K562 (cell line): ENCODE data around the gene C6orf62. TPM values are rescaled to one million over a fixed set of nuclear protein-coding genes. Genes with fewer than 3 reads are reported as not detected.
A peak's percentile ranks its signal among the peaks of the same experiment; 100 is the strongest.
"Not testable (repeated sequence)": the region's sequence is repeated elsewhere in the genome, so short reads cannot be mapped to it uniquely, and the experiment has no call there.

Source experiments
- ATAC-seq: fragments of 200-7000 bp; cut with Tn5 transposase; 3 replicates; pipeline ENCODE4 v1.9.1; 2020; ENCODE audit warnings: moderate library complexity
- BruUV-seq: library from RNA; stranded (reverse); fragments of 400-500 nt; replicated peaks from 2 replicates; lab custom pipeline; 2021; lab: Mats Ljungman, UMichigan
- CTCF ChIA-PET: fragments of 300-600 bp; formaldehyde crosslinking; extraction: SDS; loops from one replicate; lab custom pipeline; 2021; ENCODE audit warnings: low intra/inter-chr PET ratio; lab: Yijun Ruan, JAX
- POLR2A ChIA-PET: fragments of 300-600, 350-650 bp; sonication (Branson Sonifier 250); formaldehyde crosslinking; extraction: SDS; loops from one replicate; lab custom pipeline; 2021; ENCODE audit warnings: antibody characterized with exemption, inconsistent platforms; lab: Yijun Ruan, JAX
- DNase-seq, 4 experiments: peaks; one replicate each; pipeline versions ENCODE4 v3.0.0 to v3.0.0-alpha.2; 2011 to 2018; ENCODE audit warnings: low spot score in 3 of 4, mixed read lengths in 3 of 4; ENCODE audit errors: extremely low read depth in 1 of 4
- FAIRE-seq: peaks from 2 replicates; lab custom pipeline; 2011; peaks lifted over from hg19 to GRCh38; lab: Jason Lieb, UNC
- H2AFZ ChIP-seq: 2 replicates; pipeline ENCODE4 v1.6.0; 2011; ENCODE audit warnings: low read depth, low read length, control low read depth, inconsistent platforms
- H3K27ac ChIP-seq: fragments of 200-600 bp; 3 replicates; pipeline ENCODE4 v1.8.0; 2011; ENCODE audit warnings: low read depth, mild to moderate bottlenecking, control low read depth, inconsistent platforms, low read length, moderate library complexity, mixed read lengths; ENCODE audit errors: extremely low read depth
- H3K27me3 ChIP-seq, 2 experiments: fragments of 300-600 bp in 1 of 2; 2 replicates in 1 of 2; 3 replicates in 1 of 2; pipeline versions ENCODE4 v1.6.0 to v1.8.0; 2011; ENCODE audit warnings: inconsistent platforms in 2 of 2, low read length in 2 of 2, mild to moderate bottlenecking in 1 of 2, mixed read lengths in 1 of 2, moderate library complexity in 1 of 2; ENCODE audit not compliant: control insufficient read depth in 2 of 2, insufficient read depth in 2 of 2
- H3K36me3 ChIP-seq: fragments of 300-600 bp; 3 replicates; pipeline ENCODE4 v1.8.0; 2011; ENCODE audit warnings: mild to moderate bottlenecking, low read length, inconsistent platforms; ENCODE audit not compliant: control insufficient read depth, insufficient read depth
- H3K4me1 ChIP-seq, 2 experiments: fragments of 200-600 bp in 1 of 2; replicated peaks in 1 of 2; 2 replicates in 1 of 2; 3 replicates in 1 of 2; pipeline versions ENCODE4 v1.5.1 to v1.8.0; 2011; ENCODE audit warnings: inconsistent platforms in 2 of 2, low read length in 2 of 2, mild to moderate bottlenecking in 1 of 2, mixed read lengths in 1 of 2, moderate library complexity in 1 of 2; ENCODE audit not compliant: control insufficient read depth in 2 of 2, insufficient read depth in 2 of 2
- H3K4me2 ChIP-seq: 2 replicates; pipeline ENCODE4 v1.6.1; 2011; ENCODE audit warnings: low read length, control low read depth, inconsistent platforms, mixed read lengths; ENCODE audit not compliant: insufficient read depth
- H3K4me3 ChIP-seq: fragments of 200-600 bp; sonication (generic), shearing (Covaris generic); 2 replicates; pipeline ENCODE4 v1.5.1; 2016; ENCODE audit warnings: control low read depth, inconsistent platforms
- H3K79me2 ChIP-seq: fragments of 200-600 bp; 3 replicates; pipeline ENCODE4 v1.8.0; 2011; ENCODE audit warnings: low read length, inconsistent platforms; ENCODE audit not compliant: control insufficient read depth, insufficient read depth
- H3K9ac ChIP-seq, 2 experiments: 2 replicates each; pipeline versions ENCODE4 v1.6.0 to v1.6.1; 2011; ENCODE audit warnings: low read depth in 2 of 2, low read length in 2 of 2, control low read depth in 1 of 2, inconsistent platforms in 1 of 2, mild to moderate bottlenecking in 1 of 2, mixed read lengths in 1 of 2; ENCODE audit not compliant: insufficient read depth in 1 of 2
- H3K9me1 ChIP-seq: one replicate; pipeline ENCODE4 v1.6.0; 2011; ENCODE audit warnings: inconsistent platforms, mild to moderate bottlenecking, low read length, moderate library complexity; ENCODE audit not compliant: control insufficient read depth, insufficient read depth
- H3K9me3 ChIP-seq: replicated peaks from 2 replicates; pipeline ENCODE4 v1.5.1; 2011; ENCODE audit warnings: low read depth, low read length, inconsistent platforms; ENCODE audit not compliant: control insufficient read depth, insufficient read depth
- H4K20me1 ChIP-seq: replicated peaks from 2 replicates; pipeline ENCODE4 v1.6.1; 2011; ENCODE audit warnings: low read length, inconsistent platforms, mixed read lengths; ENCODE audit not compliant: control insufficient read depth, insufficient read depth
- CBX1 ChIP-seq: sonication (generic); IDR thresholded peaks from 2 replicates; pipeline ENCODE4 v1.6.1; 2016; ENCODE audit warnings: antibody characterized with exemption, low read depth, mild to moderate bottlenecking
- CBX3 ChIP-seq, 2 experiments: IDR thresholded peaks; 1 replicate in 1 of 2; 2 replicates in 1 of 2; pipeline ENCODE4 v1.6.1; 2012; ENCODE audit warnings: inconsistent platforms in 2 of 2, low read length in 2 of 2, borderline replicate concordance in 1 of 2, control low read depth in 1 of 2
- CBX5 ChIP-seq: IDR thresholded peaks from 2 replicates; pipeline ENCODE4 v1.6.1; 2014; ENCODE audit warnings: low read depth, borderline replicate concordance
- HNRNPUL1 ChIP-seq: fragments of 200-400 bp; formaldehyde crosslinking; IDR thresholded peaks from 2 replicates; pipeline ENCODE4 v1.6.1; 2017; ENCODE audit warnings: low read length
- KAT8 ChIP-seq: fragments of 450-650 bp; IDR thresholded peaks from 2 replicates; pipeline ENCODE4 v1.6.1; 2016; ENCODE audit warnings: low read depth, mild to moderate bottlenecking
- SMARCA4 ChIP-seq: fragments of 450-650 bp; IDR thresholded peaks from 2 replicates; pipeline ENCODE4 v1.6.1; 2016
- SOX6 ChIP-seq: fragments of 450-650 bp; IDR thresholded peaks from 2 replicates; pipeline ENCODE4 v1.6.1; 2014; ENCODE audit warnings: mild to moderate bottlenecking
- TRIM28 ChIP-seq: fragments of 450-650 bp; IDR thresholded peaks from 2 replicates; pipeline ENCODE4 v1.6.1; 2017
- ZBTB7A ChIP-seq: IDR thresholded peaks from 2 replicates; pipeline ENCODE4 v1.6.1; 2011; ENCODE audit warnings: low read depth, mild to moderate bottlenecking, low read length, moderate library complexity, borderline replicate concordance; ENCODE audit not compliant: control insufficient read depth
- ZFP36 ChIP-seq: fragments of 150-350 bp; IDR thresholded peaks from 2 replicates; pipeline ENCODE4 v1.6.1; 2018; ENCODE audit warnings: low read length, low read depth; ENCODE audit not compliant: partially characterized antibody
- ZFX ChIP-seq: sonication (generic); formaldehyde crosslinking; IDR thresholded peaks from 2 replicates; pipeline ENCODE4 v1.8.0; 2022; ENCODE audit warnings: mild to moderate bottlenecking, missing genetic modification reagents, moderate library complexity
- WGBS: fragments of 100-300 bp; shearing (Covaris generic); methylation state at CpG from one replicate; pipeline ENCODE4 v1.1.6; 2016; ENCODE audit warnings: low coverage, mixed read lengths; ENCODE audit not compliant: insufficient coverage; ENCODE audit errors: missing lambda C conversion rate; 5-methylcytosine and 5-hydroxymethylcytosine counted together
- in situ Hi-C: fragments of 300-500 bp; cut with MboI; formaldehyde crosslinking; loops from 4 replicates; pipeline ENCODE4 v1.15.0; 2018; ENCODE audit warnings: inconsistent platforms, mixed read lengths
- intact Hi-C: fragments of 100-400 bp; cut with micrococcal nuclease; formaldehyde crosslinking; loops from 2 replicates; pipeline ENCODE4 v1.14.2; 2022
- polyA plus RNA-seq, 8 experiments: library from polyadenylated mRNA; depleted of rRNA in 4 of 8; stranded (reverse) in 5 of 8; unstranded in 3 of 8; fragments of >200 nt; fragmentation: Nextera tagmentation in 2 of 8; fragmentation: Illumina TruSeq in 1 of 8; extraction: Ambion mirVana in 2 of 8; extraction: Trizol in 1 of 8; gene quantifications; 2 replicates each; pipeline versions ENCODE4 v1.2.1 to v1.2.3, GENCODE V29; 2011 to 2014; ENCODE audit warnings: inconsistent platforms in 1 of 8, missing spikeins in 1 of 8
- total RNA-seq, 7 experiments: library from RNA; depleted of rRNA in 6 of 7; stranded (reverse); fragments of >200 nt in 6 of 7; fragmentation: Illumina TruSeq in 2 of 7; extraction: Trizol in 2 of 7; gene quantifications; 2 replicates each; pipeline versions ENCODE4 v1.2.1 to v1.2.3, GENCODE V29; 2011 to 2021; ENCODE audit warnings: low replicate concordance in 1 of 7
- TF ChIP-seq, protein P1 (sequence below): fragments of 450-650 bp; IDR thresholded peaks from 2 replicates; pipeline ENCODE4 v1.6.1; 2016; ENCODE audit warnings: borderline replicate concordance
- TF ChIP-seq, protein P2 (sequence below): fragments of 150-350 bp; IDR thresholded peaks from 2 replicates; pipeline ENCODE4 v1.6.1; 2014; ENCODE audit warnings: low read depth, mild to moderate bottlenecking, low read length, borderline replicate concordance
- TF ChIP-seq, protein P3 (sequence below): fragments of 450-650 bp; IDR thresholded peaks from 2 replicates; pipeline ENCODE4 v1.6.1; 2018; ENCODE audit warnings: mild to moderate bottlenecking, low read depth; ENCODE audit not compliant: partially characterized antibody

Gene C6orf62
- total and polyA plus RNA-seq, 9 of the 15 experiments (the other 6 are each of a cell fraction or from before 2014, with no cell fraction given): 48.5 to 579 (median 111) TPM

DNA sequence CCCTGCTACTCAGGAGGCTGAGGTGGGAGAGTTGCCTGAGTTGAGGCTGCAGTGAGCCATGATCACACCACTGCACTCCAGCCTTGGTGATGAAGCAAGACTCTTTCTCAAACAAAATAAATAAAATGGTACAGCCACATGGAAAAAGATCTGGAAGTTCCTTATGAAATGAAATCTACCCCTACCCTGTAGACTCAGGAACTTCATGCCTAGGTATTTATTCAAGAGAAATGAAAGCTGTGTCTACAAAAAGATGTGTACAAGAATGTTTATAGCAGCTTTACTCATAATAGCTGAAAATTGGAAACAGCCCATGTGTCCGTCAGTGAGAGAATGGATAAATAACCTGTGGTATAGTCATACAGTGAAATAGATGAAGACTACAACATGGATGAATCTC is 15.2 kb upstream of the C6orf62 start (continued):
- TF ChIP-seq, protein P1, sequence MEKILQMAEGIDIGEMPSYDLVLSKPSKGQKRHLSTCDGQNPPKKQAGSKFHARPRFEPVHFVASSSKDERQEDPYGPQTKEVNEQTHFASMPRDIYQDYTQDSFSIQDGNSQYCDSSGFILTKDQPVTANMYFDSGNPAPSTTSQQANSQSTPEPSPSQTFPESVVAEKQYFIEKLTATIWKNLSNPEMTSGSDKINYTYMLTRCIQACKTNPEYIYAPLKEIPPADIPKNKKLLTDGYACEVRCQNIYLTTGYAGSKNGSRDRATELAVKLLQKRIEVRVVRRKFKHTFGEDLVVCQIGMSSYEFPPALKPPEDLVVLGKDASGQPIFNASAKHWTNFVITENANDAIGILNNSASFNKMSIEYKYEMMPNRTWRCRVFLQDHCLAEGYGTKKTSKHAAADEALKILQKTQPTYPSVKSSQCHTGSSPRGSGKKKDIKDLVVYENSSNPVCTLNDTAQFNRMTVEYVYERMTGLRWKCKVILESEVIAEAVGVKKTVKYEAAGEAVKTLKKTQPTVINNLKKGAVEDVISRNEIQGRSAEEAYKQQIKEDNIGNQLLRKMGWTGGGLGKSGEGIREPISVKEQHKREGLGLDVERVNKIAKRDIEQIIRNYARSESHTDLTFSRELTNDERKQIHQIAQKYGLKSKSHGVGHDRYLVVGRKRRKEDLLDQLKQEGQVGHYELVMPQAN: no peak
- TF ChIP-seq SOX6 (no peak), KAT8 (no peak), SMARCA4 (no peak), ZFX (CRISPR knock-in tag) (no peak), HNRNPUL1 (no peak)

DNA sequence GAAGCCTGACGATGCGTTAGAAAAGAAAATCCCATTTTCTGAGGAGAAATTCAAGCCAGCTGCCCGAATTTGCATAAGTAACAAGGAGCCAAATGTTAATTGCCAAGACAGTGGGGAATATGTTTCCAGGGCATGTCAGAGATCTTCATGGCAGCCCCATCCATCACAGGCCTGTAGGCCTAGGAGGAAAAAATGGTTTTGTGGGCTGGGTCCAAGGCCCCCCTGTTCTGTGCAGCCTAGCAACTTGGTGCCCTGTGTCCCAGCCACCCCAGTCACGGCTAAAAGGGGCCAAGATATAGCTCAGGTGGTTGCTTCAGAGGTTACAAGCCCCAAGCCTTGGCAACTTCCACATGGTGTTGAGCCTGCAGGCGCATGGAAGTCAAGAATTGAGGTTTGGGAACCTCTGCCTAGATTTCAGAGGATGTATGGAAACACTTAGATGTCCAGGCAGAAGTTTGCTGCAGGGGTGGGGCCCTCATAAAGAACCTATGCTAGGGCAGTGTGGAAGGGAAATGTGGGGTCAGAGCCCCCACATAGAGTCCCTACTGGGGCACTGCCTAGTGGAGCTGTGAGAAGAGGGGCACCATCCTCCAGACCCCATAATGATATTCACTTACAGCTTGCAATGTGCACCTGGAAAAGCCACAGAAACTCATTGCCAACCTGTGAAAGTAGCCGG is 12.6 kb upstream of the C6orf62 start:
- H3K4me2 ChIP-seq, H4K20me1 ChIP-seq, in situ Hi-C loops, H2AFZ ChIP-seq, H3K36me3 ChIP-seq, H3K79me2 ChIP-seq, intact Hi-C loops, H3K4me3 ChIP-seq, H3K9me1 ChIP-seq, H3K9ac ChIP-seq, H3K4me1 ChIP-seq, FAIRE-seq, CTCF ChIA-PET, BruUV-seq, DNase-seq, H3K27ac ChIP-seq, H3K27me3 ChIP-seq, ATAC-seq: not testable (repeated sequence)
- H3K9me3 ChIP-seq: peaks cover 16% of the 10 kb centered on the region
- 35% methylated on average over 6 of the region's 6 CpGs for WGBS
- TF ChIP-seq, protein P2, sequence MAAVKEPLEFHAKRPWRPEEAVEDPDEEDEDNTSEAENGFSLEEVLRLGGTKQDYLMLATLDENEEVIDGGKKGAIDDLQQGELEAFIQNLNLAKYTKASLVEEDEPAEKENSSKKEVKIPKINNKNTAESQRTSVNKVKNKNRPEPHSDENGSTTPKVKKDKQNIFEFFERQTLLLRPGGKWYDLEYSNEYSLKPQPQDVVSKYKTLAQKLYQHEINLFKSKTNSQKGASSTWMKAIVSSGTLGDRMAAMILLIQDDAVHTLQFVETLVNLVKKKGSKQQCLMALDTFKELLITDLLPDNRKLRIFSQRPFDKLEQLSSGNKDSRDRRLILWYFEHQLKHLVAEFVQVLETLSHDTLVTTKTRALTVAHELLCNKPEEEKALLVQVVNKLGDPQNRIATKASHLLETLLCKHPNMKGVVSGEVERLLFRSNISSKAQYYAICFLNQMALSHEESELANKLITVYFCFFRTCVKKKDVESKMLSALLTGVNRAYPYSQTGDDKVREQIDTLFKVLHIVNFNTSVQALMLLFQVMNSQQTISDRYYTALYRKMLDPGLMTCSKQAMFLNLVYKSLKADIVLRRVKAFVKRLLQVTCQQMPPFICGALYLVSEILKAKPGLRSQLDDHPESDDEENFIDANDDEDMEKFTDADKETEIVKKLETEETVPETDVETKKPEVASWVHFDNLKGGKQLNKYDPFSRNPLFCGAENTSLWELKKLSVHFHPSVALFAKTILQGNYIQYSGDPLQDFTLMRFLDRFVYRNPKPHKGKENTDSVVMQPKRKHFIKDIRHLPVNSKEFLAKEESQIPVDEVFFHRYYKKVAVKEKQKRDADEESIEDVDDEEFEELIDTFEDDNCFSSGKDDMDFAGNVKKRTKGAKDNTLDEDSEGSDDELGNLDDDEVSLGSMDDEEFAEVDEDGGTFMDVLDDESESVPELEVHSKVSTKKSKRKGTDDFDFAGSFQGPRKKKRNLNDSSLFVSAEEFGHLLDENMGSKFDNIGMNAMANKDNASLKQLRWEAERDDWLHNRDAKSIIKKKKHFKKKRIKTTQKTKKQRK: 0 out of 2 replicates have a peak, but pooled peaks have one; percentile 46
- TF ChIP-seq, protein P3, sequence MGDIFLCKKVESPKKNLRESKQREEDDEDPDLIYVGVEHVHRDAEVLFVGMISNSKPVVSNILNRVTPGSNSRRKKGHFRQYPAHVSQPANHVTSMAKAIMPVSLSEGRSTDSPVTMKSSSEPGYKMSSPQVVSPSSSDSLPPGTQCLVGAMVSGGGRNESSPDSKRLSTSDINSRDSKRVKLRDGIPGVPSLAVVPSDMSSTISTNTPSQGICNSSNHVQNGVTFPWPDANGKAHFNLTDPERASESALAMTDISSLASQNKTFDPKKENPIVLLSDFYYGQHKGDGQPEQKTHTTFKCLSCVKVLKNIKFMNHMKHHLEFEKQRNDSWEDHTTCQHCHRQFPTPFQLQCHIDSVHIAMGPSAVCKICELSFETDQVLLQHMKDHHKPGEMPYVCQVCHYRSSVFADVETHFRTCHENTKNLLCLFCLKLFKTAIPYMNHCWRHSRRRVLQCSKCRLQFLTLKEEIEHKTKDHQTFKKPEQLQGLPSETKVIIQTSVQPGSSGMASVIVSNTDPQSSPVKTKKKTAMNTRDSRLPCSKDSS: peak; percentile 81
- TF ChIP-seq TRIM28 (peak; percentile 90), ZBTB7A (0 out of 2 replicates have a peak, but pooled peaks have one; percentile 33), CBX1 (peak; percentile 38), ZFP36 (peak; percentile 87), CBX3 (IDR thresholded peaks at IDR 0.05; ENCODE audit: borderline replicate concordance in 1 of 2, low read length in 2 of 2) (peak in 1 of 2 experiments; percentile 67; a peak in 2 of 3 replicates), CBX5 (peak; percentile 91)
- POLR2A ChIA-PET: interaction anchor here (1.4 kb wide), 1 partner anchor 10 kb away, joined by 5 read pairs; no protein-coding TSS in a partner anchor
